Fibroblast of skin of right biceps (primary cell): ENCODE data around the gene LRGUK.
"Not testable (repeated sequence)": the region's sequence is repeated elsewhere in the genome, so short reads cannot be mapped to it uniquely, and the experiment has no call there.

Source experiments
- DNase-seq: peaks from one replicate; pipeline ENCODE4 v3.0.0-alpha.2; 2013

Gene LRGUK

GRCh38 chr7:134126966-134127848, at the start of gene LRGUK:
TSS of gene LRGUK (plus strand) at chr7:134127340. CDS start at chr7:134127368, 28 bp downstream.
- peak; percentile 76 for DNase-seq

DNA sequence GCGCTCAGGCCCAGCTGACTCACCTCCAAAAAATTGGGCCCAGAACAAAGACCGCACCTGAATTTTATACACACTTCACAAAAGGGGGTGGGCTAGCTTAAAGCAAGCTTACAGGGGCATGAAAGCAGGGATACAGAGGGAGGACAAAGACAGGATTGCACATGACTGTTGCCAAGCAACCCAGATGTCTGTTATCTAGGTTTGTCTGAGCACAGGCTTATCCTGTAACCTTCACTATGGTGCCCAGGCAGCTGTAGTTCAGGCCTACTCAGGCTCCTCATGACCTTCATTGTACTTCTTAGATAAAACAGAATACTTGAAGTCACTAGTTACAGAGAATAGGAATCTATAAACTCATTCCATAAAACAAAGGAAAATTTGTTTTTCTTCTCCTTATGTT, 49.6 kb upstream of the LRGUK start:
- DNase-seq: not testable (repeated sequence)

DNA sequence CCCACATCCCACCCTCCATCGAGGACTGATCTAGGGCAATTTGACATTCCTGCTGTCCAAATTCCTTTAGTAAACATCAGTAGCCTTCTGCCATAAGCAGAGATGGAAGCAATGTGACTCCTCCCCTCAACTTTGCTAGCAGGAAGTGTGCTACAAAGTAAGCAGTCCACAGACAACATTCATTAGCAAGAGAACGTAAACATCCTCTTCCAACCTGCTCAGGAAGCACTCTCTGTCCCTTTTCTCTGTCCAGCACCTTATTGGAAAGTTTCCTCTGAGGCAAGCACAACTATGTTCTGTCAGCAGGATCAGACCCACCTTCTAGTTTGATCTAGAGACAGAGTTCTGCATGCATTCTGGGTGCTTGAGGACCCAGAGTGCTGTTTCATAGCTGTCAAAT, 48.1 kb upstream of the LRGUK start:
- no peak for DNase-seq

DNA sequence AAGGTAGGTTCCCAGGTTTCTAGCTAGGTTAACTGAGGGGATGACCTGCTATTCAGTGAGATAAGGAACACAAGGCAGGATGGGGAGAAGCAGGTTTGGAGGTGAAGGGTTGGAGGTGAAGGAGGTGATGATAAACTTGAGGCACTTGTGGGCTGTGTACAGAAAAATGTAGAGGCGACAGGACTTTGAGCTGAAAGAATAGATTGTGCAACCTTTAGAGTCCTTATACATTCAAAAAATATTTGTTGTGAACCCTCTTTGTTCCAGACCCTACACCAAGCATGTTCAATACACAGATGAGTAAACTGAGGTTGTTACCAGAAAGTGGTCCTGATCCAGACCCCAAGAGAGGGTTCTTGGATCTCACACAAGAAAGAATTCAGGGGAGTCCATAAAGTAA, 45.4 kb upstream of the LRGUK start:
- no peak for DNase-seq

DNA sequence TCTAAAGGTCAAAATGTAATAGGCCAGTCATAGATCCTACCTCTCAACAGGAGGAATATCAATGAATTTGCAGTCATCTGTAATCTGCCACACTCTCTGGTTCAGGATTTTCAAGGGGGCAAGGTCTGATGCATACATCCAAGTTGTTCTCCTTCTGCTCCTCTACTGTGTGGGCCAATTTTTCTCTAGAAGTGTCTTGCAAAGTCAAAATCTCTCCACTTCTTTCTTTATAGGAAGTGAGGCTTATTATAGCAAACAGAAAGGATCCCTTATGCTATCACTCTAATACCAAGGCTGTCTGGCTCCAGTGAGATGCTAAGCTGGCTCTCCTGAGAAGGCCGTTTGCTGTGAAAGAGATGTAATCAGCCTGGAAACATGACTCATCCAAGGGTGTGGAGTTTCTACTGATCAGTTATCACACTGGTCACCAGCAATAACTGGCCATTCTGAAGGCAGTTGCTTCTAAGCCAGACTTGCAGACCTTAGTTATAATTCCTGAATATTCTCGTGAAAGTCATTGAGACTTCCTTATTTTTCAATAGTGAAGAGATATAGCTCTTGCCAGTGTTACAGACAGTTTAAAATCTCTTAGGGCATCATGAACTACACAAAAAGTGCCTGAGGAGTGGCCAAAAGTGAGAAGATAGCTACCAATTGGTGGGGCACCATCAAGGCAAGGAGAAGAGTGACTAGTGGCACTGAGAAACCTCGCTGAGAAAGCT, 43.2 kb upstream of the LRGUK start:
- DNase-seq: no peak

DNA sequence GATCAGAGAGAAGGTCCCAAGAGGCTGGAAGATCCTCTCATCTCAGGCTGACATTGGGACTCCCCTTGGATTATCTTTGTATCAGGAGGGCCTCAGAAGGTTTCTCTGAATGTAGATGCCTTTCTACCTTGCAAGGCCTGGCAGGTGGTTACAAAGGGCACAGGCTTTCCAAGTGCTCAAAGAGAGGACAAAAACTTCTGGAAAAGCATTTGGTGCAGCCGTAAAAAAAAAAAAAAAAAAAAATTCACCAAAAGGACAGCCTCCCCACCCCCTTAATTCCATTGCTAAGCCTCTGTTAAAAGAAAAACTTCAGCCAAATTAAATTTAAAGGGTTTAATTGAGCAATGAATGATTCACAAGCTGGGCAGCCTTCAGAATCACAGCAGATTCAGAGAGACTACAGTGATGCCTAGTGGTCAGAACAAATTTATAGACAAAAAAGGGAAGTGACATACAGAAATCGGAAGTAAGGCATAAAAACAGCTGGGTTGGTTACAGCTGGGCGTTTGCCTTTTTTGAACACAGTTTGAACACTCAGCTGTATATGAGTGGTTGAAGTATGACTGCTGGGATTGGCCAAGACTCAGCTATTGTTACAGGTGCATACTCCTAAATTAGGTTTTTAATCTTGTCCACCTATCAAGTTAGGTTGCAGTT, 42.5 kb upstream of the LRGUK start:
- DNase-seq: no peak

GRCh38 chr7:134085311-134085710, 41.8 kb upstream of the LRGUK start:
- no peak for DNase-seq

GRCh38 chr7:134086998-134087735, 40.0 kb upstream of the LRGUK start:
- DNase-seq: no peak

GRCh38 chr7:134088199-134088598, 38.9 kb upstream of the LRGUK start:
- no peak for DNase-seq

- no peak for DNase-seq
Observed at GRCh38 chr7:134089446-134089845, 37.7 kb upstream of the LRGUK start.

GRCh38 chr7:134098072-134098471, 29.1 kb upstream of the LRGUK start:
- no peak for DNase-seq

DNA sequence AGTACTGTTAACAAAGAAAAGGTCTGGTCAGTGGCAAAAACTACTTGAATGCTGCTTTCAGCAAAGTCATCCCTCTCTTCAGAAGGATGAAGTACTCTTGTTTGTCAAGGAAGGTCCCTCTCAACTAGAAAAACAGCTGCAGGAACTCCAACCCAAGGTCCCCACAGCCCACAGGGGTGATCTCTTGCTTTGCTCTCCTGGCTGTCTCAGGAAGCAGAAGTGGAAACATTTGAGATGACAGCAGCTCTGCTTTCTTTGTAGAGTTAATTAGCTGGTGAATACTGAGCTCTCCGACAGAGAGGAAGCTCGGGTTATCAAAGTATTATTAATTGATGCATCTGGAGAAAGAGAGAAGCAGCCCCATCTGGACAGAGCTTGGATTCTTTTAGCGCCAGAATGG, 25.4 kb upstream of the LRGUK start:
- no peak for DNase-seq

GRCh38 chr7:134104166-134104565, 23.0 kb upstream of the LRGUK start:
- DNase-seq: no peak

DNA sequence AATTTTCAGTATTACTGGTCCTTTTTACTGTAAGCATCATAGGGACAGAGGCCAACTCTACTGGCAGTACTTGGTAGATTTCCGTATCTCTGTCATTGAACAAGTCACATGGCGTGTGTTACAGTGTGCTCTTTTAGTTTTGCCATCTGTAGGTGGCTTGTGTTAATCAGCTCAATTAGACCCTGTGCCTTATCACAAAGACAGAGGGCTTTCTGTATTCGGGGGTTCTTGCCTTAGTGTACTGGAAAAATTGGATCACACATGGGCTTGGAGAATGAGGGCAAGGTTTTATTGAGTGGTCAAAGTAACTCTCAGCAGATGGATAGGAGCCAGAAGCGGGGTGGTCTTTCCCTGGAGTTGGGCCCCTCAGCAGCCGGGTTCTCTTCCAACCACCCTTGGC, 21.3 kb upstream of the LRGUK start:
- DNase-seq: no peak

- DNase-seq: no peak
Observed at GRCh38 chr7:134108802-134109201, 18.3 kb upstream of the LRGUK start.

DNA sequence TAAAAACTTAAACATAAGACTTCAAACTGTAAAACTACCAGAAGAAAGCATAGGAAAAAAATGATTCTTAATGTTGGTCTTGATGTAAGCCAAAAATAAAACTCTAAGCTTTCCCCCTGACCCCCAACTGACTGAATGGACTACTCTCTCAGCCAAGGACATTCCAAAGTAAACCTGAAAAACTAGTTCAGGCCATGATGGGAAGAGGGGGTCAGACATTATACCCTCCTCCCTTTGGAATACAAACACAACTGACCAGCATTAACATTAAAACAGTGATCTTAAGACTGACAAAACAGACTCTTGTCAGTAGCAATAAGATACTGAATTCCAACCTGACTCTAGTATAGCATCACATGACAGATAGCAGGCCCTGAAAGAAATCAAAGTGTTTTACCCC, 13.5 kb upstream of the LRGUK start:
- DNase-seq: no peak

DNA sequence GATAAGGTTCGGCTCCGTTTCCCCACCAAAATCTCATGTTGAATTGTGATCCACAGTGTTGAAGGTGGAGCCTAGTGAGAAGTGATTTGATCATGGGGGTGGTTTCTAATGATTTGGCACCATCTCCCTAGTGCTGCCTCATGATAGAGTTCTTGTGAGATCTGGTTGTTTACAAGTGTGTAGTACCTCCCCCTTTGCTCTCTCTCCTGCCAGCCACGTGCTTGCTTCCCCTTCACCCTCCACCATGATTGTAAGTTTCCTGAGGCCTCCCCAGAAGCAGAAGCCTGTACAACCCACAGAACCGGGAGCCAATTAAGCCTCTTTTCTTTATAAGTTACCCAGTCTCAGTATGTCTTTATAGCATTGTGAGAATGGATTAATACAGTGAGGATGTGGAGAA, 12.1 kb upstream of the LRGUK start:
- no peak for DNase-seq

DNA sequence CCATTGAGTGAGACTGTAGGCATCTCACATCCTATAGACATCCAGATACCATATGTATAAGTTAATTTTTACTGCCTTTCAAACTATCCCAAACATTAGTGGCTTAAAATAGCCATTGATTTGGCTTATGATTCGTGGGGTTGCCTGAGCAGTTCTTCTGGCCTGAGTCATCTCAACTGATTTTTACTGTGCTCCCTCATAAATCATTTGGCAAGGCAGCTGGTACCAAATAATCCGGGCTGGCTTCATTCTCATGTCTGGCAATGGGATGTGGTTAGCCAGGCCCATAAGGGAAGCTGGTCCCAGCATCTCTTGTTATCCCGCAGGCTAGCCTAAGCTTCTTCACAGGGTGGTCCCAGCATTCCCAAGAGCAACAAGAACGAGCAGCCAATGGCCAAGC, 6.7 kb upstream of the LRGUK start:
- DNase-seq: peak; percentile 28

DNA sequence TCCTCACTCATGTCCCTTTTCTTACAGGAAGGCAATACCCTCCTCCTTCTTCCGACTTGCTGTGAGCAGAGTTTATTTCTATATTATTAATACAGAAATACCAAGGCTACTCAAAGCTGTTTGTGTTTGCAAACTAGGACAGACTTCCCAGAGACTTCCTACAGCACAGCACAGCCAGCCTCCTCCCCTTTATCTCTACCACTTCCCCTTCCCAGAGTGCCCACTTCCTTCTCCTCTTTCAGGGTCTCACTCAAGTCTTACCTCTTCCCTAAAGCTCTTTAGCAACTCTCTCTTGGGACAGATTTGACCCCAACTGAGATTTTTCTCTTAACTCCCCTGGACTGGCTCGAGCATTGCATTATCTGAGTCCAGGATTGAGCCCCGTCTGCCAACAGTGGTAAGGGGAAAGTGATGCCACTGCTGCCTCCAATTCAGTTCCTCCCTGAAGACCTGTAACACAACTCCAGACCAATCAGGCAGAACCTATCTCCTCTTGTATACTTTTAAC, 5.5 kb upstream of the LRGUK start:
- DNase-seq: no peak

DNA sequence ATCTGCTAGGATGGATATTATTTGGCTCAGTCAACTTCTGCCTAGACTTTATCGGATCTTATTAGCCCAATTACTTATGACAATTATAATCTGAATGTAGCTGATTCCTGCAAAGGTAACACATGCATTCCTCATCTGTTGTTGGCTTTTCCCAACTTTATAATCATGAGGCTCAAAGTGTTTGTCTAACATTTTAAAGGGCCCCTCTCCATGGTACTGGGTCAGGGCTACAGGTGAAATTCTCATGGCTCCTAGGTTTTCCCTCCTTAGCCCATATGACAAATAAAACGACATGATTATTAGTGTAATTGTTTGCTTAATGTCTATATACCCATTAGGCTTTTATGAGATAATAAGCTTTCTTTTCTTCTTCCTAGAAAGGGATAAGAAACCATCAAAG, 4.2 kb upstream of the LRGUK start:
- DNase-seq: no peak

GRCh38 chr7:134126146-134126545, 994 bp upstream of the LRGUK start:
- no peak for DNase-seq

- no peak for DNase-seq
Observed at GRCh38 chr7:134126596-134126965, 559 bp upstream of the LRGUK start.

GRCh38 chr7:134128829-134129228, 1.7 kb downstream of the LRGUK start:
- no peak for DNase-seq
